IMR-90 (cell line): Measurements from ENCODE around the gene TTC5.

Experiments
- BHLHE40 ChIP-seq: fragments of 150-350 bp; IDR thresholded peaks from 2 replicates; pipeline ENCODE4 v1.6.1; 2016; ENCODE audit warnings: mild to moderate bottlenecking, low read depth, low read length
- CEBPB ChIP-seq: IDR thresholded peaks from 2 replicates; pipeline ENCODE4 v1.6.1; 2012; ENCODE audit warnings: low read depth, low read length, improper control_type of control experiment
- CTCF ChIP-seq: conservative IDR thresholded peaks from 2 replicates; pipeline ENCODE4 v1.5.1; 2012; ENCODE audit warnings: mild to moderate bottlenecking, low read depth, low read length, improper control_type of control experiment
- ELK1 ChIP-seq: fragments of 150-350 bp; IDR thresholded peaks from 2 replicates; pipeline ENCODE4 v1.6.1; 2016; ENCODE audit warnings: low read depth, mild to moderate bottlenecking, low read length, moderate library complexity, borderline replicate concordance
- MAZ ChIP-seq: IDR thresholded peaks from 2 replicates; pipeline ENCODE4 v1.6.1; 2012; ENCODE audit warnings: low read depth, mild to moderate bottlenecking, low read length, improper control_type of control experiment, moderate library complexity, borderline replicate concordance
- MXI1 ChIP-seq: IDR thresholded peaks from 2 replicates; pipeline ENCODE4 v1.6.1; 2012; ENCODE audit warnings: low read depth, mild to moderate bottlenecking, low read length, moderate library complexity, borderline replicate concordance
- NFE2L2 ChIP-seq: fragments of 150-350 bp; IDR thresholded peaks from 2 replicates; pipeline ENCODE4 v1.6.1; 2016; ENCODE audit warnings: low read depth, mild to moderate bottlenecking, low read length
- POLR2A ChIP-seq: IDR thresholded peaks from 2 replicates; pipeline ENCODE4 v1.6.1; 2012; ENCODE audit warnings: mild to moderate bottlenecking, low read depth, low read length
- RCOR1 ChIP-seq: IDR thresholded peaks from 2 replicates; pipeline ENCODE4 v1.6.1; 2012; ENCODE audit warnings: mild to moderate bottlenecking, low read length, improper control_type of control experiment; ENCODE audit not compliant: insufficient replicate concordance
- USF2 ChIP-seq: fragments of 150-350 bp; IDR thresholded peaks from 2 replicates; pipeline ENCODE4 v1.6.1; 2017; ENCODE audit warnings: mild to moderate bottlenecking, antibody characterized with exemption, low read length, low read depth

GRCh38 chr14:20332788-20333493 lies 27.2 kb upstream of the TTC5 start, which contains the start of gene CCNB1IP1:
- peak; percentile 85 for TF ChIP-seq CEBPB
- no peak for TF ChIP-seq BHLHE40
- no peak for TF ChIP-seq CTCF
- TF ChIP-seq NFE2L2 = no peak
- TF ChIP-seq ELK1 = no peak
- peak; percentile 76 for TF ChIP-seq POLR2A
- no peak for TF ChIP-seq RCOR1
- no peak for TF ChIP-seq USF2
- peak; percentile 77 for TF ChIP-seq MXI1
- TF ChIP-seq MAZ = no peak
